Measurements from ENCODE around the gene RDX. TPM values are rescaled to one million over a fixed set of nuclear protein-coding genes. Genes with fewer than 3 reads are reported as not detected.

RDX gene
- total and polyA plus RNA-seq, 2 of the 4 experiments (the other 2 are of a cell fraction) = 61.1 to 72.4 TPM

GRCh38 chr11:110261195-110262071 lies 35.0 kb downstream of the RDX start (continued):
- no peak for TF ChIP-seq ELK1 (IDR thresholded peaks at IDR 0.05; ENCODE audit: borderline replicate concordance, low read depth, low read length)

- Histone ChIP-seq H3K27me3 (ENCODE audit: control insufficient read depth, insufficient read depth, low read length) (no peaks in the 10 kb centered on the region), H2AK5ac (ENCODE audit: low read depth, low read length) (no peak overlapping the region), H2BK120ac (ENCODE audit: low read depth, low read length) (no peak overlapping the region), H2BK5ac (ENCODE audit: low read depth, low read length, poor library complexity, severe bottlenecking) (no peak overlapping the region), H3K56ac (ENCODE audit: extremely low read depth, insufficient read depth, low read length) (no peak overlapping the region), H3K36me3 (ENCODE audit: control insufficient read depth, insufficient read depth, low read length) (peaks cover 15% of the 10 kb centered on the region), H3K4me2 (ENCODE audit: low read depth, low read length) (no peak overlapping the region), H3K18ac (ENCODE audit: low read depth, low read length) (no peak overlapping the region), H3K23ac (ENCODE audit: low read depth, low read length) (no peak overlapping the region), H3K9ac (ENCODE audit: low read depth, low read length) (no peak overlapping the region), H3K4me1 (ENCODE audit: control insufficient read depth, insufficient read depth, low read length) (no peaks in the 10 kb centered on the region), H3K9me3 (ENCODE audit: control insufficient read depth, insufficient read depth, low read length) (no peaks in the 10 kb centered on the region), H2AFZ (replicated peaks; ENCODE audit: low read length, poor library complexity) (no peak overlapping the region), H4K8ac (ENCODE audit: low read depth in 2 of 2, low read length in 2 of 2) (no peak overlapping the region), H3K4ac (ENCODE audit: low read depth, low read length) (no peak overlapping the region), H4K20me1 (ENCODE audit: insufficient read depth, low read length) (no peaks in the 10 kb centered on the region), H3K9me1 (ENCODE audit: insufficient read depth, low read length) (no peaks in the 10 kb centered on the region; the same call in 1 of the 2 replicates), H4K91ac (ENCODE audit: insufficient read depth, low read depth, low read length) (no peak overlapping the region), H3K4me3 (ENCODE audit: insufficient read depth, low read depth, low read length) (no peak overlapping the region), H2BK15ac (ENCODE audit: low read depth, low read length) (no peak overlapping the region), H2AK9ac (replicated peaks; ENCODE audit: low read depth, low read length, poor library complexity) (no peak overlapping the region), H4K5ac (ENCODE audit: low read depth, low read length) (no peak overlapping the region), H2BK20ac (ENCODE audit: low read depth, low read length) (no peak overlapping the region), H3K79me1 (ENCODE audit: low read depth in 1 of 2, low read length in 2 of 2) (peaks cover 10 to 17% of the 10 kb centered on the region in 2 experiments; a peak in 3 of 4 replicates), H3K27ac (ENCODE audit: insufficient read depth, low read length) (no peak overlapping the region), H3K14ac (replicated peaks; ENCODE audit: low read depth, low read length) (no peak overlapping the region)
- BruUV-seq (replicated peaks) = no TSS peak
- in situ Hi-C loops (cut with MboI; ENCODE audit: low sequenced_read_pairs) (no loop called here), intact Hi-C loops (cut with micrococcal nuclease) (no loop called here), dilution Hi-C loops (cut with HindIII; ENCODE audit: low sequenced_read_pairs, unreplicated experiment) (no loop called here)
- ATAC-seq (ENCODE audit: low read depth) (no peak), DNase-seq (no peak)
- ChIA-PET CTCF (interaction anchor here (0.6 kb wide), 1 partner anchor 1915 kb away, joined by 9 read pairs; no protein-coding TSS in a partner anchor), POLR2A (ENCODE audit: unreplicated experiment) (no interaction called here)
- no CpG with 5 or more reads among the region's 3 CpGs for WGBS, 2 experiments (ENCODE audit: extremely low coverage in 2 of 2, insufficient read length in 1 of 2)
- TF ChIP-seq BHLHE40 (IDR thresholded peaks at IDR 0.05; ENCODE audit: low read depth, low read length) = no peak
- no peak for TF ChIP-seq RCOR1 (IDR thresholded peaks at IDR 0.05; ENCODE audit: insufficient replicate concordance, low read length)
- TF ChIP-seq USF2 (IDR thresholded peaks at IDR 0.05; ENCODE audit: low read depth, low read length) = no peak
- TF ChIP-seq RFX5 (IDR thresholded peaks at IDR 0.05; ENCODE audit: low read depth, low read length) = no peak
- no peak for TF ChIP-seq CTCF (conservative IDR thresholded peaks at IDR 0.05; ENCODE audit: low read depth, low read length)
- no peak for TF ChIP-seq MAZ (IDR thresholded peaks at IDR 0.05; ENCODE audit: borderline replicate concordance, low read depth, low read length)
- no peak for TF ChIP-seq NFE2L2 (IDR thresholded peaks at IDR 0.05; ENCODE audit: low read depth, low read length)
- TF ChIP-seq POLR2A (IDR thresholded peaks at IDR 0.05; ENCODE audit: low read depth, low read length) = no peak
These were observed 42.9 kb downstream of the RDX start for GRCh38 chr11:110253525-110253924.
